Fibroblast of mammary gland (primary cell): Measurements from ENCODE around the gene TMEM271.

Experiments used
- DNase-seq: peaks from one replicate; pipeline ENCODE4 v3.0.0-alpha.2; 2010; ENCODE audit warnings: low read depth
- H3K4me3 ChIP-seq: 2 replicates; pipeline ENCODE4 v1.5.1; 2011; ENCODE audit warnings: low read depth, mild to moderate bottlenecking, low read length, moderate library complexity; ENCODE audit not compliant: control insufficient read depth
- TF ChIP-seq, protein P1 (sequence below): conservative IDR thresholded peaks from 2 replicates; pipeline ENCODE4 v1.5.1; 2011; ENCODE audit warnings: low read depth, low read length, inconsistent platforms; ENCODE audit not compliant: control insufficient read depth, insufficient read depth

The TMEM271 gene

GRCh38 chr4:577499-578450 lies 1.7 kb upstream of the TMEM271 start:
- TF ChIP-seq, protein P1, sequence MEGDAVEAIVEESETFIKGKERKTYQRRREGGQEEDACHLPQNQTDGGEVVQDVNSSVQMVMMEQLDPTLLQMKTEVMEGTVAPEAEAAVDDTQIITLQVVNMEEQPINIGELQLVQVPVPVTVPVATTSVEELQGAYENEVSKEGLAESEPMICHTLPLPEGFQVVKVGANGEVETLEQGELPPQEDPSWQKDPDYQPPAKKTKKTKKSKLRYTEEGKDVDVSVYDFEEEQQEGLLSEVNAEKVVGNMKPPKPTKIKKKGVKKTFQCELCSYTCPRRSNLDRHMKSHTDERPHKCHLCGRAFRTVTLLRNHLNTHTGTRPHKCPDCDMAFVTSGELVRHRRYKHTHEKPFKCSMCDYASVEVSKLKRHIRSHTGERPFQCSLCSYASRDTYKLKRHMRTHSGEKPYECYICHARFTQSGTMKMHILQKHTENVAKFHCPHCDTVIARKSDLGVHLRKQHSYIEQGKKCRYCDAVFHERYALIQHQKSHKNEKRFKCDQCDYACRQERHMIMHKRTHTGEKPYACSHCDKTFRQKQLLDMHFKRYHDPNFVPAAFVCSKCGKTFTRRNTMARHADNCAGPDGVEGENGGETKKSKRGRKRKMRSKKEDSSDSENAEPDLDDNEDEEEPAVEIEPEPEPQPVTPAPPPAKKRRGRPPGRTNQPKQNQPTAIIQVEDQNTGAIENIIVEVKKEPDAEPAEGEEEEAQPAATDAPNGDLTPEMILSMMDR, result no peak
- no peak overlapping the region for H3K4me3 ChIP-seq
- DNase-seq, result peak; percentile 37

- DNase-seq, result no peak
- TF ChIP-seq, protein P1, result no peak
- no peak overlapping the region for H3K4me3 ChIP-seq
Measured at GRCh38 chr4:576991-577498, 950 bp upstream of the TMEM271 start.

- DNase-seq, result peak; percentile 57
- no peak overlapping the region for H3K4me3 ChIP-seq
- TF ChIP-seq, protein P1, result no peak
Measured at GRCh38 chr4:575281-576141, 584 bp downstream of the TMEM271 start.

GRCh38 chr4:574346-575161 lies 1.5 kb downstream of the TMEM271 start:
- TF ChIP-seq, protein P1, result no peak
- no peak overlapping the region for H3K4me3 ChIP-seq
- DNase-seq, result no peak

DNA sequence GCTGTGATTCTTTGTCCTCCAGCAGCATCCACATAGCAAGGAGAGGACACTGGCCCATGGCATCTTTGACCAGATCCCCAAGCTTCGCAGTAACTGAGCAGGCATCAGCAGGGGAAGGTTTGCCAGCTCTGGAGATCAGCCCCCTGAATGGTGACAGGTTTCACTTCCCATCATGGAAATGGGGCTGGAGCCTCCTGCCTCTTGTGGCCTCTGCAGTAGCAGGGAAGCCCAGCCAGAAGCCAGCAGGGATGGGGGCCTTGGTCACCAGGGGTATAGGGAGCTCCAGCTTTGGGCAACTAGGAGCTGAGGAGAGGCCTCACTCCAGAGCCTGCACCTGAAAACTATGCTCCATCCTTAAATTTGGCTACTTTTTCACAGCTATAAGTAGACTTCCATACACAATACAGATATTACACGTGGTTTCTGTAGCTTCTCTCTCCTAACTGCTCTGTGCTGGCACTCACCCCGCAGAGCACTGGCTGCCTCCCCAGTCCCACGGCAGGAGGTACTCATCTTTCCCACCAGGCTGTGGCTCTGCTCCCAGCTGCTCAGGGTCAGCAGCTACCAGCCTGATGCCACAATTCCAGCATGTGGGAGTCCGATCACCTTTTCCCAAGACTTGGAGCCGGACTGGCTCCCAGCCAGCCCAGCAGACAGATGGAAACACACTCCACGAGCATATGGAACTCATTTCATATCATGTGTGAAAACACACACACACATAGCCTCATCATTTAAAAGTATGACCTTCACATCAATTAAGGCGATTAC lies 2.8 kb downstream of the TMEM271 start:
- TF ChIP-seq, protein P1, result no peak
- no peak for DNase-seq
- no peak overlapping the region for H3K4me3 ChIP-seq
